PC-9 (cell line): ENCODE results near the gene POPDC2. TPM values are rescaled to one million over a fixed set of nuclear protein-coding genes. Genes with fewer than 3 reads are reported as not detected.

Experiments used
- BruUV-seq: library from RNA; stranded (reverse); fragments of 400-500 nt; replicated peaks from 2 replicates; lab custom pipeline; 2021; lab: Mats Ljungman, UMichigan
- CTCF ChIA-PET: fragments of 300-600 bp; sonication (Branson Sonifier 250); formaldehyde crosslinking; loops from one replicate; lab custom pipeline; 2022; ENCODE audit warnings: antibody characterized with exemption; lab: Charles Lee
- POLR2A ChIA-PET: fragments of 300-600 bp; sonication (Branson Sonifier 250); formaldehyde crosslinking; loops from one replicate; lab custom pipeline; 2022; ENCODE audit warnings: antibody characterized with exemption; ENCODE audit not compliant: unreplicated experiment; lab: Charles Lee
- DNase-seq, 2 experiments: peaks; one replicate each; pipeline versions ENCODE4 v3.0.0 to v3.0.0-alpha.2; 2015 to 2022; ENCODE audit warnings: mixed read lengths in 1 of 2
- H2AFZ ChIP-seq: fragments of 200-600 bp; sonication (generic); 2 replicates; pipeline ENCODE4 v1.8.1; 2017; ENCODE audit warnings: antibody characterized with exemption
- H3F3A ChIP-seq: fragments of 200-600 bp; sonication (generic); 2 replicates; pipeline ENCODE4 v1.8.1; 2017; ENCODE audit warnings: antibody characterized with exemption, mild to moderate bottlenecking, low read depth; ENCODE audit not compliant: insufficient read depth
- H3K27ac ChIP-seq: fragments of 200-600 bp; sonication (generic); 2 replicates; pipeline ENCODE4 v1.6.1; 2016; ENCODE audit warnings: mixed run types
- H3K27me3 ChIP-seq: fragments of 200-600 bp; sonication (generic); 2 replicates; pipeline ENCODE4 v1.6.1; 2016; ENCODE audit warnings: low read depth, mixed run types; ENCODE audit not compliant: insufficient read depth
- H3K36me3 ChIP-seq: fragments of 200-600 bp; sonication (generic); 2 replicates; pipeline ENCODE4 v1.6.1; 2016; ENCODE audit warnings: low read depth, mixed run types
- H3K4me1 ChIP-seq: fragments of 200-600 bp; sonication (generic); replicated peaks from 2 replicates; pipeline ENCODE4 v1.6.1; 2016; ENCODE audit warnings: mixed run types; ENCODE audit not compliant: insufficient read depth
- H3K4me2 ChIP-seq: fragments of 200-600 bp; sonication (generic); 2 replicates; pipeline ENCODE4 v1.6.1; 2017; ENCODE audit warnings: mixed run types
- H3K4me3 ChIP-seq: fragments of 200-600 bp; sonication (generic); 2 replicates; pipeline ENCODE4 v1.6.1; 2016; ENCODE audit warnings: mixed run types
- H3K79me2 ChIP-seq: fragments of 200-600 bp; sonication (generic); 2 replicates; pipeline ENCODE4 v1.6.1; 2017; ENCODE audit warnings: low read depth, mixed run types
- H3K9me2 ChIP-seq: fragments of 200-600 bp; sonication (generic); 2 replicates; pipeline ENCODE4 v1.8.1; 2017; ENCODE audit warnings: mild to moderate bottlenecking; ENCODE audit not compliant: insufficient read depth
- H3K9me3 ChIP-seq: fragments of 200-600 bp; sonication (generic); 2 replicates; pipeline ENCODE4 v1.8.1; 2016; ENCODE audit warnings: low read depth; ENCODE audit not compliant: insufficient read depth
- H4K20me1 ChIP-seq: fragments of 200-600 bp; sonication (generic); 2 replicates; pipeline ENCODE4 v1.8.1; 2017; ENCODE audit not compliant: insufficient read depth
- EZH2 ChIP-seq: fragments of 200-600 bp; sonication (generic); IDR thresholded peaks from 2 replicates; pipeline ENCODE4 v1.8.0; 2017; ENCODE audit warnings: antibody characterized with exemption, low read depth
- intact Hi-C: fragments of 100-400 bp; cut with micrococcal nuclease; formaldehyde crosslinking; loops from one replicate; pipeline ENCODE4 v1.10.0; 2022; ENCODE audit not compliant: unreplicated experiment
- total RNA-seq: library from RNA; stranded (reverse); gene quantifications from 2 replicates; pipeline ENCODE4 v1.2.3, GENCODE V29; 2021
- TF ChIP-seq, protein P1 (sequence below): fragments of 200-600 bp; sonication (generic); conservative IDR thresholded peaks from 2 replicates; pipeline ENCODE4 v1.6.1; 2017; ENCODE audit warnings: mixed run types, antibody characterized with exemption, mild to moderate bottlenecking, moderate library complexity

The POPDC2 gene
- total RNA-seq, 1 experiment from 2014 or later = 3.5 TPM

DNA sequence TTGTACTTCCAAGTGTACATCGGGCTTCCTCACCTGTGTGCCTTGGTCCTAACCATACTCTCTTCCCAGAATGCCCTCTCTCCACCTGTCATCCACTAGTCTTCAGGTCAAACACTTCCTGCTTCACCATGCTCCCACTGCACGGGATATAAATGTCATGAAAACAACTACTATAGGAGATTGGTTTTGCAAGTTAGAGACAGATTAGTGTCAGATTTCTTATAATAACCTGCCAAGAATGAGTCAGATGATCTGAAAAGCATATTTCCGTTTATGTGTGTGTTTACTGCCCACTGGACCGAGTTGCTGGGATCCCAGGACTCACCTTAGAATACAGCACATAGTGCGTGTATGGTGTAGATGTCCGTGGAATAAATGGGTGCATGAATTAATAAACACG lies 41.3 kb downstream of the POPDC2 start:
- POLR2A ChIA-PET = no interaction called here

DNA sequence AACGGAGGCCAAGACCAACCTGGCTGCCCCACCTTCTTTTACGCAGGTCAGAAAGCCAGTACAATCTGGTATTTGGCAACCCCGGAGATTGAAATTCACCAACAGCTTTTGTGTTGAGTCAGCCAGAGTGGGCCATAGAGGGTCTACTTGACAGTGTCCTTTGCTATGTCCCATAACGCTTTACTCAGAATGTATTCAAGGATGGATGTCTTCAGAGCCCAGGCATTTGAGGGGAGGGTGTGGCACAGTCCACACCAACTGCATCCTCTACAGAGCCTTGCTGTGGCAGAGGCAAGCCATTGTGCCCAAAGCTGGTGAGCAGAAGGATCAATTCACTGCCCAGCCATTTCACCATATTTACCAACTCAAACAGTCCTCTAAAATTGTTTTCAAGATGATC lies 44.3 kb downstream of the POPDC2 start:
- no TSS peak for BruUV-seq
- intact Hi-C loops = no loop called here
- CTCF ChIA-PET = no interaction called here

More for the DNA sequence above, 41.3 kb downstream of the POPDC2 start:
- Histone ChIP-seq H3K4me1 (peaks cover 10% of the 10 kb centered on the region), H3K27ac (no peak overlapping the region), H3K9me2 (0 out of 2 replicates have a peak, but pooled peaks cover 4% of the 10 kb centered on the region), H3K4me2 (peak overlapping the region; percentile 43), H3K4me3 (peak overlapping the region; percentile 6; the same call in 1 of the 2 replicates), H4K20me1 (no peaks in the 10 kb centered on the region), H3K9me3 (no peaks in the 10 kb centered on the region), H3K36me3 (no peaks in the 10 kb centered on the region), H2AFZ (peak overlapping the region; percentile 56; the same call in 1 of the 2 replicates), H3F3A (no peaks in the 10 kb centered on the region), H3K79me2 (no peaks in the 10 kb centered on the region), H3K27me3 (no peaks in the 10 kb centered on the region; the same call in 1 of the 2 replicates)
- no TSS peak for BruUV-seq
- intact Hi-C loops = no loop called here
- peak in 1 of 2 experiments; percentile 56 for DNase-seq
- CTCF ChIA-PET = no interaction called here
- TF ChIP-seq, protein P1, sequence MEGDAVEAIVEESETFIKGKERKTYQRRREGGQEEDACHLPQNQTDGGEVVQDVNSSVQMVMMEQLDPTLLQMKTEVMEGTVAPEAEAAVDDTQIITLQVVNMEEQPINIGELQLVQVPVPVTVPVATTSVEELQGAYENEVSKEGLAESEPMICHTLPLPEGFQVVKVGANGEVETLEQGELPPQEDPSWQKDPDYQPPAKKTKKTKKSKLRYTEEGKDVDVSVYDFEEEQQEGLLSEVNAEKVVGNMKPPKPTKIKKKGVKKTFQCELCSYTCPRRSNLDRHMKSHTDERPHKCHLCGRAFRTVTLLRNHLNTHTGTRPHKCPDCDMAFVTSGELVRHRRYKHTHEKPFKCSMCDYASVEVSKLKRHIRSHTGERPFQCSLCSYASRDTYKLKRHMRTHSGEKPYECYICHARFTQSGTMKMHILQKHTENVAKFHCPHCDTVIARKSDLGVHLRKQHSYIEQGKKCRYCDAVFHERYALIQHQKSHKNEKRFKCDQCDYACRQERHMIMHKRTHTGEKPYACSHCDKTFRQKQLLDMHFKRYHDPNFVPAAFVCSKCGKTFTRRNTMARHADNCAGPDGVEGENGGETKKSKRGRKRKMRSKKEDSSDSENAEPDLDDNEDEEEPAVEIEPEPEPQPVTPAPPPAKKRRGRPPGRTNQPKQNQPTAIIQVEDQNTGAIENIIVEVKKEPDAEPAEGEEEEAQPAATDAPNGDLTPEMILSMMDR = no peak
- no peak for TF ChIP-seq EZH2

DNA sequence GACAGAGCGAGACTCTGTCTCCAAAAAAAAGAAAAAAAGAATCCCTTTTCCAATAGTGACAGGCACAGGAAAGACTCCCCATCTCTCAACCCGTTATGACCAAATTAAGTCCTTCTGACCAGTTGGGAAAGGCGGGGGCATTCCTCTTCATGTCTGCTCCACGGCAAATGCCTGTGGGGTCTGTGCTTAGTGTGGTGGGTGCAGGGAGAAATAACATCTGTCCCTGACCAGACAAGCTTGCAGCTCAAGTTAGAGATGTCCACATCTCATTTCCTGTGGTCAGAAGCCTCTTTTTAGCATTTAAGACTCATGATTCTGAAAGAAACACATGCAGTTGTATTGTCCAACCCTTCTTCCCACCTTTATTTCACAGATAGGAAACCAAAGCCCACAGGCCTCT lies 46.5 kb downstream of the POPDC2 start:
- no peaks in the 10 kb centered on the region for H3F3A ChIP-seq
- no peaks in the 10 kb centered on the region for H3K36me3 ChIP-seq
- CTCF ChIA-PET = no interaction called here
- H3K27ac ChIP-seq = no peak overlapping the region
- no peaks in the 10 kb centered on the region for H3K79me2 ChIP-seq
- no peaks in the 10 kb centered on the region for H3K9me2 ChIP-seq
- H3K4me1 ChIP-seq = peaks cover 2% of the 10 kb centered on the region
- no peak overlapping the region for H3K4me3 ChIP-seq
- no peak for TF ChIP-seq EZH2
- TF ChIP-seq, protein P1 = no peak
- no peaks in the 10 kb centered on the region; the same call in 1 of the 2 replicates for H3K27me3 ChIP-seq
- no peak for DNase-seq
- no peak overlapping the region for H2AFZ ChIP-seq
- H4K20me1 ChIP-seq = no peaks in the 10 kb centered on the region
- H3K4me2 ChIP-seq = no peak overlapping the region
- 0 out of 2 replicates have a peak, but pooled peaks cover 3% of the 10 kb centered on the region for H3K9me3 ChIP-seq
- intact Hi-C loops = no loop called here
- POLR2A ChIA-PET = interaction anchor here (0.7 kb wide), 1 partner anchor 20 kb away, joined by 12 read pairs; no protein-coding TSS in a partner anchor
- no TSS peak for BruUV-seq

More for the DNA sequence above, 44.3 kb downstream of the POPDC2 start:
- H3K4me3 ChIP-seq = no peak overlapping the region
- H4K20me1 ChIP-seq = no peaks in the 10 kb centered on the region
- 0 out of 2 replicates have a peak, but pooled peaks cover 4% of the 10 kb centered on the region for H3K9me2 ChIP-seq
- POLR2A ChIA-PET = no interaction called here
- H3K79me2 ChIP-seq = no peaks in the 10 kb centered on the region
- TF ChIP-seq EZH2 = no peak
- TF ChIP-seq, protein P1 = no peak
- no peaks in the 10 kb centered on the region; the same call in 1 of the 2 replicates for H3K27me3 ChIP-seq
- no peak overlapping the region for H3K27ac ChIP-seq
- H2AFZ ChIP-seq = no peak overlapping the region
- H3F3A ChIP-seq = no peaks in the 10 kb centered on the region
- no peaks in the 10 kb centered on the region for H3K36me3 ChIP-seq
- no peak for DNase-seq
- no peak overlapping the region for H3K4me2 ChIP-seq
- no peaks in the 10 kb centered on the region for H3K9me3 ChIP-seq
- H3K4me1 ChIP-seq = peaks cover 10% of the 10 kb centered on the region
